ENCODE data around the gene ZSCAN32.
A peak's percentile ranks its signal among the peaks of the same experiment; 100 is the strongest.

ZSCAN32 gene

DNA sequence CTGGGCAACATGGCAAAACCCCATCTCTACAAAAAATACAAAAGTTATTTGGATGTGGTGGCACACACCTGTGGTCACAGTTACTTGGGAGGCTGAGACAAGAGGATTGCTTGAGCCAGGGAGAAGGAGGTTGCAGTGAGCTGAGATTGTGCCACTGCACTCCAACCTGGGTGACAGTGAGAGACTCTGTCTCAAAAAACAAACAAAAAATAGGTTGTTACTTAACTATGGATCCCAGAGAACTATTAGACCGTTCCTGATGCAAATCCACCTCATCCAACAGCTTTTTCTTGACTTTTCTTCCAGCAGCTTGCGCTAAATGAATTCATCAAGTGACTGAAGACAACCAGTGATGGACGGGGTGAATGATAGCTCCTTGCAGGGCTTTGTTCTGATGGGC is 45.2 kb downstream of the ZSCAN32 start, which contains the start of gene OR2C1:
OR2C1 (plus strand) TSS at position 301 of the 400 bp plus-strand sequence; CDS start at position 353, 52 bp downstream.
- DNase-seq = no peak

- DNase-seq = peak; percentile 11 to 62 (median 45)
These were observed 51.6 kb downstream of the ZSCAN32 start for GRCh38 chr16:3349175-3349574.

DNA sequence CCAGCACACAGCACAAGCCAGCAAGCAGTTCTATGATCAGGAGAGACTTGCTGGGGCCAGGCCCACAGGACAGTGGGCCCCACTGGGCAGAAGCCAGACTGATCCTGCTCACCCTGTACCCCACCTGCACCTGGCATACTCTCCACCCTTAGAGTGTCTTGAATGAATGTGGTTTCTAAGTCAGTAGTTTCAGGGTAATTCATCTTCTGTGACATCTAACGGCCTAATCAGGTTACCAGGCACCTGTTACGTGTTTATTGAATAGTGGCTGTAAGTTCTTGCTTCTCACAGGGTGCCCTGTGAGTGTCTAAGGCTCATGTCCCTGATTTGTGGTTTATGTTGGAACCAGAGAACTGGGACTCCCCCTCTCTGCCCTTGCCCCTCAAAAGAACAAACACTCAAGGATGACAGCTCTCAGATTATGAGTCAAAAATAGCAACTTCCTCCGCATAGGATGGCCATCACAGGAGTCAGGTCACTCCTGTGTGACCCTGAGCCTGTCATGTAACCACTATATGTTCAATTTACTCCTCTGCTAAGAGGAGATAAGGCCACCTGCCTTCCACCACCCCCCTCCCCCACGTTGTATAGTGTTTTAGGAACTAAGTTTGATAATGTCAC is 52.1 kb downstream of the ZSCAN32 start:
- peak; percentile 11 to 81 (median 45) for DNase-seq

- no peak for DNase-seq
These were observed 53.2 kb downstream of the ZSCAN32 start for GRCh38 chr16:3347586-3347985.

DNA sequence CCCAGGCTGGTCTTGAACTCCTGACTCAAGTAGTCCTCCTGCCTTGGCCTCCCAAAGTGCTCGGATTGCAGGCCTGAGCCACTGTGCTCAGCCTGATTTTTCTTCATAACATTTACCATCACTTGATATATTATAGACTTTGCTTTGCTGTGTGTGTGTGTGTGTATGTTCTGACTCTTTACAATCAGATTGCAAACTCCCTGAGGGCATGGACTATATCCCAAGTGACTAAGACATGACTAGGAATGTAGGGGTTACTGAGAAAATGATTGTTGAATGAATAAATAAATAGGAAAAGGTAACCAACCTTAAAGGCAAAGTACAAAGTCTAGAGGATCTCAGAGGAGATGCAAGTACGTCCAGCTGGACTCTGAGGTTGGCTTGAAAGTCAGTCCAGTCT is 54.8 kb downstream of the ZSCAN32 start:
- DNase-seq = no peak

Data from NCI-H1417 (cell line).